Measurements from ENCODE around the gene GABRB3. TPM values are rescaled to one million over a fixed set of nuclear protein-coding genes. Genes with fewer than 3 reads are reported as not detected.

The GABRB3 gene
- total and polyA plus RNA-seq, 12 donors: 0.23 to 4.5 (median 1.7) TPM

- H3K27ac ChIP-seq: no peak overlapping the region
- DNase-seq (no peak), ATAC-seq (no peak)
- no peak for TF ChIP-seq CTCF (IDR thresholded peaks at IDR 0.05)
- no peak overlapping the region for H3K4me3 ChIP-seq
- no peaks in the 10 kb centered on the region for H3K36me3 ChIP-seq
- intact Hi-C loops (cut with DNase I): no loop called here
- peaks cover 0 to 20% (median 0%) of the 10 kb centered on the region in 7 donors for H3K27me3 ChIP-seq
- no peaks in the 10 kb centered on the region for H3K4me1 ChIP-seq
- peaks cover 0 to 13% (median 0%) of the 10 kb centered on the region in 11 donors for H3K9me3 ChIP-seq
- 70 to 76% methylated on average over 5 of the region's 5 CpGs for WGBS, 2 donors
These were observed 99.4 kb downstream of the GABRB3 start for GRCh38 chr15:26673445-26673844.

- no peaks in the 10 kb centered on the region for H3K4me1 ChIP-seq
- WGBS, 2 donors: 52 to 87% methylated on average over 32 of the region's 32 CpGs
- TF ChIP-seq CTCF (IDR thresholded peaks at IDR 0.05): no peak
- H3K27ac ChIP-seq: no peak overlapping the region
- no peaks in the 10 kb centered on the region for H3K36me3 ChIP-seq
- intact Hi-C loops (cut with DNase I): no loop called here
- peak in 1 of 8 donors; percentile 10 for ATAC-seq
- peaks cover 0 to 20% (median 0%) of the 10 kb centered on the region in 7 donors for H3K27me3 ChIP-seq
- DNase-seq: no peak
- H3K4me3 ChIP-seq: no peak overlapping the region
- H3K9me3 ChIP-seq: peaks cover 0 to 13% (median 0%) of the 10 kb centered on the region in 11 donors
These were observed 102.8 kb downstream of the GABRB3 start for GRCh38 chr15:26670116-26670515.

- DNase-seq (peak; percentile 5 to 24), ATAC-seq (peak in 4 of 8 donors; percentile 29 to 79 (median 66))
- Histone ChIP-seq H3K4me1 (no peaks in the 10 kb centered on the region), H3K36me3 (no peaks in the 10 kb centered on the region), H3K9me3 (peaks cover 0 to 9% (median 0%) of the 10 kb centered on the region in 11 donors), H3K27me3 (peaks cover 0 to 20% (median 0%) of the 10 kb centered on the region in 7 donors), H3K4me3 (no peak overlapping the region), H3K27ac (no peak overlapping the region)
- no peak for TF ChIP-seq CTCF (IDR thresholded peaks at IDR 0.05)
- intact Hi-C loops (cut with DNase I): no loop called here
- WGBS, 2 donors: 74 to 75% methylated on average over 14 of the region's 14 CpGs
These were observed 105.5 kb downstream of the GABRB3 start for GRCh38 chr15:26667222-26667988.

GRCh38 chr15:26665957-26666791 lies 106.7 kb downstream of the GABRB3 start:
- H3K36me3 ChIP-seq: no peaks in the 10 kb centered on the region
- peaks cover 0 to 4% (median 0%) of the 10 kb centered on the region in 9 donors for H3K4me1 ChIP-seq
- H3K27ac ChIP-seq: no peak overlapping the region
- no peak overlapping the region for H3K4me3 ChIP-seq
- ATAC-seq (no peak), DNase-seq (no peak)
- WGBS, 2 donors: 66 to 70% methylated on average over 11 of the region's 11 CpGs
- H3K27me3 ChIP-seq: peaks cover 0 to 15% (median 0%) of the 10 kb centered on the region in 7 donors
- TF ChIP-seq CTCF (IDR thresholded peaks at IDR 0.05): no peak
- H3K9me3 ChIP-seq: peaks cover 0 to 9% (median 0%) of the 10 kb centered on the region in 11 donors
- intact Hi-C loops (cut with DNase I): no loop called here

All from heart right ventricle (tissue), 16 donors.